GM21360 (cell line): ENCODE measurements around the gene ZMYM2.
A peak's percentile ranks its signal among the peaks of the same experiment; 100 is the strongest.

ENCODE experiments used
- ATAC-seq: cut with Tn5 transposase; IDR thresholded peaks from one replicate; pipeline ENCODE4 v1.9.1; 2021; ENCODE audit warnings: mild to moderate bottlenecking, moderate library complexity; ENCODE audit not compliant: unreplicated experiment

The ZMYM2 gene

DNA sequence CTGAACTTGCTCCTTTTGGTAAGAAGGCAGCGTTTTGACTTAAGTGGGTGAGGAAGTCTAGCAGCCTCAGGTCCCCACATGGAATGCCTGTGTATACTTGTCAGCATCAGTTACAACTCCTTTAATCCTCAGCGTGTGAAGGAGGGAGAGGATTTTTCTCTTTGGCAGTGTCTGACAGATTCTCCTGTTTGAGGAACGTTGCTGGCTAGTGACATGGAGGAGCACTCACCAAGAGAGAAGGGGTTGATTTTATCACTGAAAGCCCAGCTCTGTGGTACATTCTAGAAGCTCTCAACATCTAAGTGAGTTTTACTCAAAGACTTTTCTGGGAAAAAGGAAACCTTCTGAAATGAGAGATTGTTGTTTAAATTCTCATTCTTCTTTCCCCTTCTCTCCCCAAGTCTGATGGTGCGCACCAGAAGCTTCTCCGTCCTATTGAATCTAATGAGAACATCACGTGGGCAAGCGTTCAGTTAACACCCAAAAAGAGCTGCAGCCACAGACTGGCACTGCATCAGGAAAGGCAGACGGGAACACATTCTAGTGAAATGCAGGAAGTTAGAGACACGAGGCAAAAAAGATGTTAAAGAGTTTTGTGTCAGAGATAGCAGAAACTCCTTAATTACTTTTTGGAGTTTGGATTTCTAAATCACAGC is 144.1 kb downstream of the ZMYM2 start:
- ATAC-seq = no peak

DNA sequence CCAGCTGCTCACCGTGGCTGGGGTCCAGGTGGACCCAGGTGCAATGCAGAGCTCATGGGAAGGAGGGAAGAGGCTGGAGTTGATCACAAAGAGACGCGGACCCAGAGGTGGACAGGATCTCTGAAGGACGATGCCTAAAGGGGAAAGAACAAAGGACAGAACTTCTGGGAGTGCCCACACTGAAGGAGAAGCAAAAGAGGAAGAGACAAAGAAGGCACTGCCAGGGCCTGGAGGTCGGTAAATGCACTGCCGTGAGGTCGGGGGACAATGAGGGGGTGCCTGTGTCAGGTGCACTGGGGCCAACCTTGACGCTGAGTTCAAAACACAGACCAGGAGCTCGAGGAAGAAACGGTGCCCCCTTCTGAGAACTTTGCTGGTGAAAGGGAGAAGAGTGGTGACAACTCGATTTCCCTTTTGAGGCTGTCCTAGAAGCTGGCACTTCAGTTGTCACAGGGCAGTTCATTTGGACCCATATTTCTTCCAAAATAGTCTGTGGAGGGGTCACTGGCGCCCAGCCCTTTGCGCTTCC is 146.7 kb downstream of the ZMYM2 start:
- no peak for ATAC-seq

DNA sequence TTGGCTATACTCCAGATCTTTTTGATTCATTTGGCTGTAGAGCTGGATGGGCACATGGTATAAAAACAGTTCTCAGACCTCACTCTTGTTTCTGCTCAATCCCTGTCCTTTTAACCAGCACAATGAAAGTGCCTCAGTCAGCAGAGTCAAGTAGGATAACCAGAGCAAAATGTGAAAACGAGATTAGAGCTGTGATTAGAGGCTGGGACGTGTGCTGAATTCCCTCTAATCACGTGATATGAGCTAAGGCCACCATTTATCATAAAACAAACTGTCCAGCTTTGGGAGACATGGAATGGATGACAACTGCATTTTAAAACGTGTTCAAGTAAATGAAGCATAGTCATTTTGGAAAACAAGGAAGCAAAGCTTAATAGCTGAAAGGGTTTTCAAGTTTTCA is 148.2 kb downstream of the ZMYM2 start:
- ATAC-seq = no peak

DNA sequence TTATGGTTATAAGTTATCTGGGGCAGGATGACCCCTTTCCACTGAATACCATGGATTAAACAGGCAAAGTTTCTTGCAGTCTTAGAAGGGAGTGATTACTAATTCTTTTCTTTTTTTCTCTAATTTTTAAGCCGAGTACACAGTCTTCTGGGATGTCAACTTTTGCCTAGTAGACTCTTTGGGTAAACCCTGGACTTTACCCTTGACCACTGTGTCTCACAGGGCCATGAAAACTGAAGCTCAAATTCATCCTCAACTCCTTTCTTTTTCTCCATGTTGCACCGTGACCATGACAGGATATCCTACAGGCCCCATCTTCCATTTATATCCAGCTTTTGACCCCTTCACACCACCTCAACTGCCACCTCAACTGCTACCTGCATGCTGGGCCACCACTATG is 150.5 kb downstream of the ZMYM2 start:
- no peak for ATAC-seq

DNA sequence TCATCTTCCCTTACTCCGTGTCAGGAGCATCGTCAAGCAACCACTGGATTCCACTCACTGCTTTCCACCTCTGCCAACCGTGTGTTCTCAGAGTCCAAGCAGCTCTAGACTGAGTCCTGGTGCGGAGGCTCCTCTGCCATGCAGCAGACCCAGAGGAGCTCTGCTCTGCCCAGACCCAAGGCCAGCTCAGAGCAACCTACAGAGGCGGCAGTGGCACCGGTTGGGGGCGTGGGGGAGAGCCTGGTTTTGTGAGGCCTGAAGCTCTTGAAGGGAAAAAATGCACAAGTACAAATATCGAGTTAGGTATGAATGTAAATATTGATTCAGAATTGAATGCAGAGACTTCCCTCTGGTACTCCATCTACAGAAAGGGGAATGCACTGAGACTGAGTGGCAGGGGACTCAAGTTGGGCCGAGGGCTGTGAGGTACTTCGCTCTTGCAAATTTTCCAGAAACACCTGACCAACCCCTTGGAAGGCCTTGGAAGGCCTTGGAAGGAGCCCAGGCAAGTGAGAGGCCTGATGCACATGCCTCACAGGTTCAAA is 155.6 kb downstream of the ZMYM2 start:
- ATAC-seq = no peak

DNA sequence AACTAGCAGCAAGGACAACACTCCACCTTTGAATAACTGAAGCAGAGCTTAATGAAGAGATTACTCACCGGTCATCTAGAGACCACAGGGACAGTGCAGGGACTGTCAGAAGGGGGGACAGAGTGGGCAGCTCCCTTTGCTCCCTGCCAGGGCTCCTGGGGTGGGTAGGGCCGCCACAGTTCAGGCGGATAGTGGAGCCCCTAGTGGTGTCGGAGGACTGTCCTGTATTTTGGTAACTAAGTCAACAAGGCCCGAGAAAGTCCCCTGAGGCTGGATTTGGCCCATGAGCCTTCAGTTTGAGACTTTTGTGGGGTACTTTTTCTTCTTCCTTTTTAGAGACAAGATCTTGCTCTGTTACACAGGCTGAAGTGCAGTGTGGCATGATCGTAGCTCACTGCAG is 157.7 kb downstream of the ZMYM2 start:
- ATAC-seq = no peak

DNA sequence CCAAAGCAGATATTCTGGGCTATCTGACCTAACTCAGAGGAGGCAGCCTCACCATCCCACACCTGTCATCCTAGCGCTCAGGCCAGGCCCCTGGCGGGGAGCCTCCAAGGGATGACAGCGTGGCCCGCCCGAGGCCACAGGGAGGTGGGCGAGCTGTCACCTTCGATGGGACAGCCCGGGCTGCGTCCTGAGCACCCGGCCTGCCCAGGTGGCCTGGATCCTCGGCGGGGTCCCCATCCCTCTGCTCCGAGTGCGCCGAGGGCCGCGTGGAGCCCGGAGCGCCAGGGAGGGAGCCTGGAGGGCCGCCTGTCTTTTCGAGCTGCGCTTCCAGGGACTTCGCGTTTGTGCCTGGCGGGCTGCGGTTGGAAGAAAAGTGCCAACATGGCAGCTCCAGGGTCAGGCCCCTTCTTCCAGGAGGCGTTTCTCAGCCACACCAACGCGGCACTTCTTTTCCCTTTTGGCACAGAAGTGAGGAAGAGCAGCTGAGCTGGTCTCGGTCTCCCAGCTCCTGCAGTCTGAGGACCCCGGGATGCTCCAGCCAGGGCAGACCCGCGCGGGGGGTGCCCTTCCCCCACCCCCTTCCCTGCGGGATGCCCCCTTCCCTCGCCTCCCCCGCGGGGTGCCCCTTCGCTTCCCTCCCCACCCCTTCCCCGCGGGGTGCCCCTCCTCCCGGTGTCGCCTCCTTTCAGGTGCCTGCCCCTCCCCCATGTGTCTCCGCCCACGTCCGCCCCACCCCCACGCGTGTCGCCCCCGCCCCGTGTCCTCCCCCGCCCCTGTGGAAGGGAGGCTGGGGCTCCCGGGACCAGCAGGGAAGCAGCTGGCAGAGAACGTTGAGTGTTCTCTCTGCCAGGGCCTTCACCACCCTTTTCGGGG is 160.0 kb downstream of the ZMYM2 start:
- peak; percentile 9 for ATAC-seq

DNA sequence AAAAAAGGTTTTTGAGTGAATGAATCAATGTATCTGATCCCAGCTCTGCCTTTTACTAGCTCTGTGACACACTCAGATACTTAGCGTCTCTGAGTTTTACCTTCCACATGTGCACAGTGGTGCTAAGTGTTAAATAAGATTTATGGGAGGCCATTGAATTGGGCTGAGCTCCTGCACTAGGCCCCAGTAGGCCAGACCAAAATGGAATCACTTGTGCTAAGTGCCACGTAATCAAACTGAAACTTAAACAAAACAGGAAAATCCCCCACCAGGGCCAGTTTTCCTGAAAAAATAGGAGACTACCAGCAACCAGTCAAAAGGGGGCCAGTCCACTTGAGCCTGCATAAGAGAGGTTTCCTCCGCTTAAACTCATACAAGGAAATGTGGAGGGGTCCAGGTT is 161.4 kb downstream of the ZMYM2 start:
- no peak for ATAC-seq

DNA sequence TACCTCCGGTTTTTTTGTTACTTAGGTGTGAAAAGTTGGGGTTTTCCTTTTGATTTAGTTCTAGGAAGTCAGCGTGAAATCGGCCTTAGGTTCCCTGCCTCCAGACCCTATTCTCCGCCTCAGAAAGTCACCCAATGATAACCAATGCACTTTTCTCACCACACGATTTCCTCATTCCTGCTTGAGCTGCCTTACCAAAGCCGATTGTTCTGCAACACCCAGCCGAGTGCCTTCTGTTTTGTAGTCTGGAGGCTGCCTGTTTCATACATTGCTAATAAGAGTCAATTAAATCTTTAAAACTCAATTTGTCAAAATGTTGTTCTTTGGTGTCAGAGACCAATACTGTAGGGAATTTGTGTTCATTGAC is 162.6 kb downstream of the ZMYM2 start:
- no peak for ATAC-seq

DNA sequence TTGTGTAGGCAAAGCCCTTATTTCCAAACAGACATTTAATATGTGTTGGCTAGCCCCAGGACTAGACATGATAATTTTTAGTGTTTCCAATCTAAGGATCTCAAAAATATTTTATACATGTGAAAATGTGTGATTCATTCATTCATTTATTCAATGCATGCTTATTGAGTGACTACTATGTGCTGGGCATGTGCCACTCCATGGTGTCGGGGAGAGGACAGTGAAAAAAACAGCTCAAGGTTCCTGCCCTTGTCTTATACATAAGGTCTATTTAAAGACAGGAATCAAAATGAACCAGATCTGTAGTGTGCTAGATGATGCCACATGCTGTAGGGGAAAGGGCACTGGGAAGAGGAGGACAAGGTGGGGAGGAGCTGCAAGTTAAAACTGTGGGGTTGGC is 165.8 kb downstream of the ZMYM2 start:
- ATAC-seq = no peak

DNA sequence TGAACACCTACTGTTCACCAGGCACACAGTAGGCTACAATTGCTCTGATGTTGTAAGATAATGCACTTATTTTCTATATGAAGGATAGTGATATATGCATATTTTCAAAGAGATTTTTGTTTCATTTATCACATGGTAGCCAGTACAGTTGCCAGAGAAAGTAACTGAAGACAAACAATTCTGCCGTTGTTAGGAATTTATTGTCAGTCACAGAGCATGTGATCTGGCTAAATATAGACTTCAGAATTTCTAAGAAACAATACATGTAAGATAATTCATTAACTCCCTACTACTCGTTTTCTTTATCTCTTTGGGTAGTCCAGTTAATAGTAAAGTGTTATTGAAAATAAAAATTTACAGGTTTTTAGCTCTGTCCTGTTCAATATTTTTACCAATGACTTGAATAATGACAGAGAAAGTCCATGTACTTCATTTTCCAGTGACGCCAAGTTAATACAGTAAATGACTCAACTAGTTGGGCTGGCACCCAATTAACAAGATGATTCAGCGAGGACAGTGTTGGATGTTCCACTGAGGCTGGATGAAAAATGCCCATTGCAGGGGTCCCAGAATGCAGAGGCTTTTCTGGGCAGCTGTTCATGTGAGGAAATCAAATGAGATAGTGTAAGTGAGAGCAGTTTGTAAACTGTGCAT is 166.7 kb downstream of the ZMYM2 start:
- ATAC-seq = no peak

DNA sequence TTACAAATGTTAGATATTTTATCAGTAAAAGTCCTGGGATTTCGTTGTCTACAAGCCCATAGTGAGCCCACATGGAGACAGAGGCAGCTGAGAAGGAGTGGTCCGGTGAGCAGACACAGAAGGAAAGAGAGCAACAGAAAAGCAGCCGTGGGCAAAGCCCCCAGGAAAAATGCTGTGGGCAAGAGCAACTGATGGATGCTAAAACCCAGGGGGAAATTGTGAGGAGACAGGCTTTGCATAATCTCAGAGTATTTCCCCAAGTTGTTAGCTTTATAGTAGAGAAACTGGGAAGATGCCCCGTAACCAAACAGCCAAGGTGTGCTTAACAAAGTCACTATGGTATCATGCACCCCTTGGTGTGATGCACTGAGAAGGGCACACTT is 167.2 kb downstream of the ZMYM2 start:
- ATAC-seq = no peak

DNA sequence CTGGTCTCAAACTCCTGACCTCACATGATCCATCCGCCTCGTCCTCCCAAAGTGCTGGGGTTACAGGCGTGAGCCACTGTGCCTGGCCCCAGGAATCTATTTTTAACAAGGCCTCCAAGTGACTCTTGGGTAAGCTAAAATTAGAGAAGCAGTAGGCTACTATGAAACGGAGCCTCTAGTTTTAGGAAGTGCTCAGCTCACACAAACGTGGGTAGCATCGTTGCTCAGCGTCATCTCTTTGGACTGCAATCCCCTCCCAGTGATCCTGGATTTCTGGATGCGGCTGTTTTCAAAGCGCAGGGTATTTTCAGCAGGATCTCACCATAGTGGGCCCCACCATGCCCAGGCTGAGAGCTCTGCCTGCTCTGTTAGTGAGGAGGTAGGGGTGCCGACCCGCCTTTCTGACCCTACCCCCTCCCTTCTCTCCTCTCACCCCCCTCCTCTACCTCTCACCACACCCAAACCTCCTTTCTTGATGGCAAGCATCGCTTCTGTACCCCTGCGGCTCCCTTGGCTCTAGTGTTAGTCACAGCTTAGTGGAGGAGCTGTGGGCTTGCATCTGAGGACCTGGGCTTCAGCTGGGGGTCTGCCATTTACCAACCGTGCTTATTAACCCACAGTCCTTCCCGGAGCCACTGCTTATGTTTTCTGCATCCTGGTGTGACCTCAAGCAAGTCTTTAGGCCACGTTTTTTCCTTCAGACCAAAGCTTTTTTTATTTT is 168.2 kb downstream of the ZMYM2 start:
- ATAC-seq = no peak

DNA sequence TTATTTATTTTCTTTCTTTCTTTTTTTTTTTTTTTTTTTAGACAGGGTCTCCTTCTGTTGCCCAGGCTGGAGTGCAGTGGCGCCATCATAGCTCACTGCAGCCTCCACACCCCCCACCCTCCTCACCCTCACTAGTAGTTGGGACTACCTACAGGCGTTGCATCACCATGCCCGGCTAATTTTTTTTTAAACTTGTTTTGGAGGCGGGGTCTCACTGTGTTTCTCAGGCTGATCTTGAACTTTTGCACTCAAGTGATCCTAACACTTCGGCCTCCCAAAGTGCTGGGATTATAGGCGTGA is 168.7 kb downstream of the ZMYM2 start:
- ATAC-seq = no peak

DNA sequence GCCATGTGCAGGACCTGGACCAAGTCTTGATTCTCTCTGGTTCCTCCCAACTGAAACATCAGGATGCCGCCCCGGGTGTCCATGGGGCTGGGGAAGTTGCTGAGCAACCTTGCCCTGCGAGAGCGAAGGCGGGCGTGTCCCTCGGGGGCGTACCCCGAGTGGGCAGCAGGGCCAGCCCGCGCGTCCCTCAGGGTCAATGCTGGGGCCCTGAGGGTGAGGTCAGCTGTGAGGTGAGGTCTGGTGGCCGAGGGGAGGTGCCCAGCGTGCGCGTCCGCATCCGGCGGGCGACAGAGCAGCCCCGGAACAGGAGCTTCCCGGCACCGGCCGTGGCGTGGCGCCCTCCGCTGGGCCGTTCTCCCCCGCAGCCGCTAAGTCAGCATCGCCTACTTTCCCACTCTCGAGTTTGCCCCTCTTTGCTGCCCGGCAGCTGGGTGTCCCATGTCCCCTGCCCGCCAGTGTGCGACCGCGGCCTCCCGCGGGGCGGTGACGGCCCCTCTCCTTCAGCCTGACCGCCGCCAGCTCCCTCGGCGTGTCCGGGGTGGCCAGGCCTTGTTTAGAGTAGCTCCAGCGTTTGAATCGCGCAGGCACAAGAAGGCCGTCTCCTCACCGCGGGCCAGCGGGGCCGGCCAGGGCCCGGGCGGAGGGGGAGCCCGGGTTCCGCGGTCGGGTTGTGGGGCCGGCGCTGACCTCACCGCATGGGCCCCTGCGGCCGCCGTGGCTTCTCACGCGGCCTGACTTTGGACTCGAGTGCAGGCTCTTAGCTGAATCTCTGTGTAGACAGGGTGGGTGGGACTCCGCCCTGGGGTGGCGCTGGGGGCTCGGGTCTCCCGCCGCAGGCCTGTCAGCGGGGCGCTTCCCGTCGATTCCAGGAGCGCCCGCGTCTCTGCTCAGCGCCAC is 169.3 kb downstream of the ZMYM2 start:
- no peak for ATAC-seq

DNA sequence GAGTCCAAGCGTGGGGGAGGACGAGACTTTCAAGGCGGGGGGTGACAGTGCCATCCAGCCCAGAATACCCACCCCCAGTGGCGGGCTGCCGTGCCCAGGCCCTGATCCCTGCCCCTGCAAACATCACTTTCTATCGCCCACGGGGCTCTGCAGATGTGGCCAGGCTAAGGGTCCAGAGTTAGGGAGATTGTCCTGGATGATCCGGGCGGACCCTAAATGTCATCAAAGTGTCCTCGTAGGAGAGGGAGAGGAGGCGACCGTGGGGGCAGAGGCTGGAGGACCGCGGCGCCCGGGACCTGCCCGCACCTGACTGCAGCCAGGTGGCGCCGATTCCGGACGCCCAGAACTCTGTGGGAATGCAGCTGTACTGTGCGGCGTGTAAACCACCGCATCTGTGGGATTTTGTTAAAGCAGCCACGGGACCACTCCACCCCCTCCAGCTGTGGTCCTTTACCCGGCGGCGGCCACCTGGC is 170.0 kb downstream of the ZMYM2 start:
- ATAC-seq = no peak

DNA sequence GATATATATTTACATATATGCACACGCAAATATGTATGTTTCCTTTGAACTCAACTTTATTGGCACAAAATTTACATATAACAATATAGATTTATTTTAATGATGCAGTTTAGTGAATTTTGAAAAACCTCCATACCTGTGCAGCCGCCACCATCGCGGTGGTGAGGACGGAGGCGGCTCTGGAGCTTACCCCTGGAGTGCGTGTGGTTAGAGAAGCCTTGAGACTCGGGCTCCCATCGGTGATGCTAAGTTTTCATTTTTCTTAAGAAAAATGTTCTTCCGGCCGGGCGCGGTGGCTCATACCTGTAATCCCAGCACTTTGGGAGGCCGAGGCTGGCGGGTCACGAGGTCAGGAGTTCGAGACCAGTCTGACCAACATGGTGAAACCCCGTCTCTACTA is 170.5 kb downstream of the ZMYM2 start:
- ATAC-seq = no peak

DNA sequence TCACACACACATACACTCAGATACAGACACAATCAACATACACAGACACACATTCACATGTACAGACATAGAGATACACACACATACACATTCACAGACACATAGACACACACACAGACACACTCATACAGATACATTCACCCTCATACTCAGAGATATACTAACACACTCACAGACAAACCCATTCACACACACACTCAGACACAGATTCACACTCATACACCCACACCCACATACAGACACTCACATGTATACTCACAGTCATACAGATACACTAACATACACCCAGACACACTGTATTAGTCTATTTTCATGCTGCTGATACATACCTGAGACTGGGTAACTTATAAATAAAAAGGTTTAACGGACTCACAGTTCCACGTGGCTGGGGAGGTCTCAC is 171.5 kb downstream of the ZMYM2 start:
- ATAC-seq = no peak

DNA sequence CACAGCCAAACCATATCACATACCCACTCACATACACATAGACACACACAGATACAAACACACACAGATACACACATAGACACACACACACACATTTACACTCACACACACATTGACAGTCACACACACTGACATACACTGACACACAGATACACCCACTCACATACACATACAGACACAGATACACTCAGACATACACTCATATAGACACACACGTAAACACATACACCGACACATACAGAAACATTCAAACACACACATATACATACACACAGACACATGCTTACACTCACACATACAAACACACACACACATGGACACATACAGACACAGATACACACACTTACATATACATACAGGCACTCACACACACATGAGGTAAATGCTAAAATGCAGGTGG is 172.1 kb downstream of the ZMYM2 start:
- no peak for ATAC-seq
